CD8-positive, alpha-beta memory T cell (primary cell): ENCODE results near the gene RFC5. TPM values are rescaled to one million over a fixed set of nuclear protein-coding genes. Genes with fewer than 3 reads are reported as not detected.
A peak's percentile ranks its signal among the peaks of the same experiment; 100 is the strongest.
"Not testable (repeated sequence)": the region's sequence is repeated elsewhere in the genome, so short reads cannot be mapped to it uniquely, and the experiment has no call there.

ENCODE experiments used
- CTCF ChIA-PET: fragments of 350-600 bp; sonication (Branson Sonifier 250); formaldehyde crosslinking; loops from one replicate; lab custom pipeline; 2021; ENCODE audit warnings: antibody characterized with exemption; lab: Charles Lee
- POLR2A ChIA-PET: fragments of 350-600 bp; sonication (Branson Sonifier 250); formaldehyde crosslinking; loops from one replicate; lab custom pipeline; 2021; ENCODE audit warnings: antibody characterized with exemption; lab: Charles Lee
- DNase-seq, 5 donors: peaks; one replicate each; pipeline versions ENCODE4 v3.0.0 to v3.0.0-alpha.2; 2020 to 2022; ENCODE audit warnings: mixed read lengths in 1 of 5
- H3K27ac ChIP-seq: one replicate; pipeline ENCODE4 v1.7.0; 2013; ENCODE audit warnings: low read depth, mild to moderate bottlenecking, low read length, moderate library complexity
- H3K27me3 ChIP-seq: 2 replicates; pipeline ENCODE4 v1.7.0; 2013; ENCODE audit warnings: low read length, mild to moderate bottlenecking; ENCODE audit not compliant: insufficient read depth, poor library complexity, severe bottlenecking
- H3K36me3 ChIP-seq: 2 replicates; pipeline ENCODE4 v1.7.0; 2013; ENCODE audit warnings: mild to moderate bottlenecking, low read length, moderate library complexity; ENCODE audit not compliant: insufficient read depth
- H3K4me1 ChIP-seq: 2 replicates; pipeline ENCODE4 v1.7.0; 2013; ENCODE audit warnings: mild to moderate bottlenecking, low read length, moderate library complexity; ENCODE audit not compliant: insufficient read depth
- H3K4me3 ChIP-seq: 2 replicates; pipeline ENCODE4 v1.7.0; 2013; ENCODE audit warnings: mild to moderate bottlenecking, low read length
- H3K9me3 ChIP-seq: 2 replicates; pipeline ENCODE4 v1.7.0; 2013; ENCODE audit warnings: mild to moderate bottlenecking, low read length
- H3K27ac Mint-ChIP-seq, 8 donors: one replicate each; pipeline ENCODE4 v1.8.0; 2020 to 2021; ENCODE audit warnings: mixed read lengths in 8 of 8, mild to moderate bottlenecking in 6 of 8, inconsistent platforms in 3 of 8, moderate library complexity in 3 of 8
- H3K27me3 Mint-ChIP-seq, 2 donors: one replicate each; pipeline ENCODE4 v1.8.0; 2020 to 2021; ENCODE audit warnings: mixed read lengths in 2 of 2, mild to moderate bottlenecking in 1 of 2, moderate library complexity in 1 of 2
- H3K36me3 Mint-ChIP-seq, 3 donors: one replicate each; pipeline ENCODE4 v1.8.0; 2020 to 2021; ENCODE audit warnings: mixed read lengths in 3 of 3, inconsistent platforms in 1 of 3, mild to moderate bottlenecking in 1 of 3
- H3K4me1 Mint-ChIP-seq, 3 donors: one replicate each; pipeline ENCODE4 v1.8.0; 2020 to 2021; ENCODE audit warnings: mixed read lengths in 3 of 3, inconsistent platforms in 1 of 3, mild to moderate bottlenecking in 1 of 3
- H3K4me3 Mint-ChIP-seq, 7 donors: one replicate each; pipeline ENCODE4 v1.8.0; 2020 to 2021; ENCODE audit warnings: mixed read lengths in 7 of 7, mild to moderate bottlenecking in 6 of 7, moderate library complexity in 4 of 7, inconsistent platforms in 2 of 7
- H3K9me3 Mint-ChIP-seq, 5 donors: one replicate each; pipeline ENCODE4 v1.8.0; 2020 to 2022; ENCODE audit warnings: mixed read lengths in 5 of 5, mild to moderate bottlenecking in 3 of 5, moderate library complexity in 2 of 5, inconsistent platforms in 1 of 5
- polyA plus RNA-seq: library from polyadenylated mRNA; unstranded; fragments of 300-500 nt; fragmentation: Illumina TruSeq; gene quantifications from one replicate; pipeline ENCODE4 v1.2.3, GENCODE V29; 2021
- total RNA-seq, 2 experiments: library from RNA; stranded (reverse); gene quantifications; one replicate each; pipeline ENCODE4 v1.2.3, GENCODE V29; 2021

The RFC5 gene
- total and polyA plus RNA-seq, 3 experiments from 2014 or later, result 14.0 to 67.4 (median 66.1) TPM

GRCh38 chr12:118020036-118020435 lies 3.5 kb downstream of the RFC5 start:
- ChIA-PET CTCF (no interaction called here), POLR2A (no interaction called here)
- no peaks in the 10 kb centered on the region for H3K27me3 ChIP-seq
- H3K4me3 ChIP-seq, result no peak overlapping the region
- no peak for DNase-seq
- H3K9me3 ChIP-seq, result no peaks in the 10 kb centered on the region
- Mint-ChIP-seq H3K27me3 (peaks cover 0 to 3% of the 10 kb centered on the region in 2 donors), H3K27ac (no peak overlapping the region), H3K4me3 (peak overlapping the region in 1 of 7 donors; percentile 11), H3K9me3 (no peaks in the 10 kb centered on the region), H3K4me1 (peaks cover 16 to 22% (median 17%) of the 10 kb centered on the region in 3 donors), H3K36me3 (peaks cover 3 to 62% (median 11%) of the 10 kb centered on the region in 3 donors)
- H3K4me1 ChIP-seq, result peaks cover 10% of the 10 kb centered on the region
- peaks cover 19% of the 10 kb centered on the region for H3K36me3 ChIP-seq
- H3K27ac ChIP-seq, result no peak overlapping the region

- H3K36me3 Mint-ChIP-seq, result peaks cover 3 to 76% (median 12%) of the 10 kb centered on the region in 3 donors
- H3K4me3 Mint-ChIP-seq, result not testable (repeated sequence)
These were observed 5.7 kb downstream of the RFC5 start for GRCh38 chr12:118022097-118022727.

GRCh38 chr12:118022728-118023109 lies 6.2 kb downstream of the RFC5 start:
- Mint-ChIP-seq H3K4me1 (peaks cover 4 to 6% (median 6%) of the 10 kb centered on the region in 3 donors), H3K36me3 (peaks cover 3 to 76% (median 12%) of the 10 kb centered on the region in 3 donors), H3K27ac (peak overlapping the region in 2 of 8 donors; percentile 17 to 76), H3K4me3 (no peak overlapping the region), H3K9me3 (no peaks in the 10 kb centered on the region), H3K27me3 (no peaks in the 10 kb centered on the region)
- H3K27me3 ChIP-seq, result no peaks in the 10 kb centered on the region
- no peak overlapping the region for H3K27ac ChIP-seq
- POLR2A ChIA-PET, result interaction anchor here (0.6 kb wide), 1 partner anchor 33 kb away, joined by 5 read pairs; no protein-coding TSS in a partner anchor
- H3K36me3 ChIP-seq, result peaks cover 25% of the 10 kb centered on the region
- DNase-seq, result no peak
- CTCF ChIA-PET, result no interaction called here
- no peaks in the 10 kb centered on the region for H3K9me3 ChIP-seq
- H3K4me1 ChIP-seq, result no peaks in the 10 kb centered on the region
- no peak overlapping the region for H3K4me3 ChIP-seq

More at GRCh38 chr12:118022097-118022727, 5.7 kb downstream of the RFC5 start:
- H3K36me3 ChIP-seq, result peaks cover 25% of the 10 kb centered on the region
- POLR2A ChIA-PET, CTCF ChIA-PET, H3K4me1 Mint-ChIP-seq, H3K27ac ChIP-seq, H3K4me1 ChIP-seq, DNase-seq, H3K4me3 ChIP-seq, H3K27me3 ChIP-seq, H3K27me3 Mint-ChIP-seq, H3K9me3 Mint-ChIP-seq, H3K9me3 ChIP-seq: not testable (repeated sequence)
- peak overlapping the region in 1 of 8 donors; percentile 33 for H3K27ac Mint-ChIP-seq

GRCh38 chr12:118023301-118023860 lies 6.9 kb downstream of the RFC5 start:
- H3K27ac ChIP-seq, result no peak overlapping the region
- H3K4me3 ChIP-seq, result no peak overlapping the region
- POLR2A ChIA-PET, result interaction anchor here (0.6 kb wide), 2 partner anchors 32 to 120 kb away, joined by 4 to 5 read pairs; no protein-coding TSS in a partner anchor
- H3K9me3 ChIP-seq, result no peaks in the 10 kb centered on the region
- H3K36me3 ChIP-seq, result peaks cover 25% of the 10 kb centered on the region
- Mint-ChIP-seq H3K36me3 (peaks cover 3 to 80% (median 11%) of the 10 kb centered on the region in 3 donors), H3K27ac (peak overlapping the region in 2 of 8 donors; percentile 17 to 66), H3K9me3 (no peaks in the 10 kb centered on the region), H3K27me3 (no peaks in the 10 kb centered on the region), H3K4me3 (no peak overlapping the region), H3K4me1 (no peaks in the 10 kb centered on the region)
- CTCF ChIA-PET, result no interaction called here
- H3K4me1 ChIP-seq, result no peaks in the 10 kb centered on the region
- DNase-seq, result no peak
- no peaks in the 10 kb centered on the region for H3K27me3 ChIP-seq

GRCh38 chr12:118025168-118025567 lies 8.7 kb downstream of the RFC5 start:
- no peaks in the 10 kb centered on the region for H3K4me1 ChIP-seq
- Mint-ChIP-seq H3K36me3 (peaks cover 3 to 79% (median 14%) of the 10 kb centered on the region in 3 donors), H3K9me3 (no peaks in the 10 kb centered on the region), H3K27me3 (no peaks in the 10 kb centered on the region), H3K4me3 (no peak overlapping the region), H3K4me1 (no peaks in the 10 kb centered on the region), H3K27ac (peak overlapping the region in 2 of 8 donors; percentile 6 to 58)
- POLR2A ChIA-PET, result no interaction called here
- CTCF ChIA-PET, result no interaction called here
- no peak overlapping the region for H3K27ac ChIP-seq
- peaks cover 27% of the 10 kb centered on the region for H3K36me3 ChIP-seq
- no peaks in the 10 kb centered on the region for H3K9me3 ChIP-seq
- no peak overlapping the region for H3K4me3 ChIP-seq
- DNase-seq, result no peak
- no peaks in the 10 kb centered on the region for H3K27me3 ChIP-seq

GRCh38 chr12:118029166-118029565 lies 12.7 kb downstream of the RFC5 start:
- Mint-ChIP-seq H3K27me3 (no peaks in the 10 kb centered on the region), H3K4me1 (peaks cover 0 to under 1% (median 0%) of the 10 kb centered on the region in 3 donors), H3K27ac (peak overlapping the region in 1 of 8 donors; percentile 84), H3K4me3 (no peak overlapping the region), H3K9me3 (no peaks in the 10 kb centered on the region), H3K36me3 (peaks cover 0 to 82% (median 6%) of the 10 kb centered on the region in 3 donors)
- no peak for DNase-seq
- POLR2A ChIA-PET, result no interaction called here
- H3K9me3 ChIP-seq, result no peaks in the 10 kb centered on the region
- no peak overlapping the region for H3K4me3 ChIP-seq
- CTCF ChIA-PET, result interaction anchor here (0.8 to 1.3 kb wide), 2 partner anchors 26 to 86 kb away, joined by 3 read pairs; no protein-coding TSS in a partner anchor
- H3K36me3 ChIP-seq, result peaks cover 27% of the 10 kb centered on the region
- H3K4me1 ChIP-seq, result no peaks in the 10 kb centered on the region
- no peaks in the 10 kb centered on the region for H3K27me3 ChIP-seq
- H3K27ac ChIP-seq, result no peak overlapping the region

GRCh38 chr12:118032188-118032587 lies 15.7 kb downstream of the RFC5 start:
- Mint-ChIP-seq H3K27ac (peak overlapping the region in 6 of 8 donors; percentile 10 to 70 (median 54)), H3K4me3 (peak overlapping the region in 1 of 7 donors; percentile 11), H3K9me3 (no peaks in the 10 kb centered on the region), H3K36me3 (peaks cover 0 to 83% (median 13%) of the 10 kb centered on the region in 3 donors), H3K4me1 (peaks cover 0 to 4% (median 0%) of the 10 kb centered on the region in 3 donors), H3K27me3 (peaks cover 0 to 1% of the 10 kb centered on the region in 2 donors)
- no peak overlapping the region for H3K4me3 ChIP-seq
- DNase-seq, result no peak
- ChIA-PET POLR2A (no interaction called here), CTCF (interaction anchor here (1.0 to 1.1 kb wide), 2 partner anchors 16 to 24 kb away, joined by 3 to 4 read pairs; no protein-coding TSS in a partner anchor)
- H3K36me3 ChIP-seq, result peaks cover 37% of the 10 kb centered on the region
- H3K4me1 ChIP-seq, result no peaks in the 10 kb centered on the region
- no peak overlapping the region for H3K27ac ChIP-seq
- H3K27me3 ChIP-seq, result no peaks in the 10 kb centered on the region
- no peaks in the 10 kb centered on the region for H3K9me3 ChIP-seq

GRCh38 chr12:118033323-118033722 lies 16.8 kb downstream of the RFC5 start:
- CTCF ChIA-PET, result interaction anchor here (1.1 kb wide), 1 partner anchor 23 kb away, joined by 4 read pairs; no protein-coding TSS in a partner anchor
- no peaks in the 10 kb centered on the region for H3K4me1 ChIP-seq
- H3K4me3 Mint-ChIP-seq, result no peak overlapping the region
- H3K4me1 Mint-ChIP-seq, result peaks cover 0 to 4% (median 0%) of the 10 kb centered on the region in 3 donors
- H3K27me3 Mint-ChIP-seq, result peaks cover 0 to 1% of the 10 kb centered on the region in 2 donors
- peaks cover 37% of the 10 kb centered on the region for H3K36me3 ChIP-seq
- H3K27ac ChIP-seq, result no peak overlapping the region
- H3K27me3 ChIP-seq, result no peaks in the 10 kb centered on the region
- DNase-seq, result no peak
- H3K27ac Mint-ChIP-seq, result peak overlapping the region in 6 of 8 donors; percentile 19 to 54 (median 48)
- peaks cover 0 to 85% (median 12%) of the 10 kb centered on the region in 3 donors for H3K36me3 Mint-ChIP-seq
- no peaks in the 10 kb centered on the region for H3K9me3 ChIP-seq
- POLR2A ChIA-PET, result no interaction called here
- H3K9me3 Mint-ChIP-seq, result no peaks in the 10 kb centered on the region
- H3K4me3 ChIP-seq, result no peak overlapping the region
